Muscle layer of colon (tissue), 2 donors: ENCODE data around the gene TIE1.

Experiments
- H3K27ac ChIP-seq: one replicate; pipeline ENCODE4 v1.7.0; 2013; ENCODE audit warnings: low read depth, mild to moderate bottlenecking, low read length, moderate library complexity
- H3K27me3 ChIP-seq, 2 donors: one replicate each; pipeline ENCODE4 v1.7.0; 2013; ENCODE audit warnings: low read length in 2 of 2, mild to moderate bottlenecking in 2 of 2; ENCODE audit not compliant: insufficient read depth in 2 of 2, control insufficient read depth in 1 of 2
- H3K36me3 ChIP-seq: one replicate; pipeline ENCODE4 v1.7.0; 2013; ENCODE audit warnings: mild to moderate bottlenecking, low read length; ENCODE audit not compliant: insufficient read depth
- H3K4me1 ChIP-seq: one replicate; pipeline ENCODE4 v1.7.0; 2013; ENCODE audit warnings: mild to moderate bottlenecking, low read length; ENCODE audit not compliant: insufficient read depth
- H3K4me3 ChIP-seq, 2 donors: one replicate each; pipeline ENCODE4 v1.7.0; 2013; ENCODE audit warnings: low read length in 2 of 2, low read depth in 1 of 2, mild to moderate bottlenecking in 1 of 2, moderate library complexity in 1 of 2
- H3K9ac ChIP-seq: one replicate; pipeline ENCODE4 v1.7.0; 2013; ENCODE audit warnings: low read length
- H3K9me3 ChIP-seq: one replicate; pipeline ENCODE4 v1.7.0; 2013; ENCODE audit warnings: mild to moderate bottlenecking, low read length
- donor health status: abdominal sarcoma.
- donor health status: Adenocarcinoma of cecum.

Gene TIE1

GRCh38 chr1:43275826-43276620 is 24.8 kb upstream of the TIE1 start:
- no peak overlapping the region for H3K27ac ChIP-seq
- H3K4me3 ChIP-seq, result no peak overlapping the region
- no peak overlapping the region for H3K9ac ChIP-seq

DNA sequence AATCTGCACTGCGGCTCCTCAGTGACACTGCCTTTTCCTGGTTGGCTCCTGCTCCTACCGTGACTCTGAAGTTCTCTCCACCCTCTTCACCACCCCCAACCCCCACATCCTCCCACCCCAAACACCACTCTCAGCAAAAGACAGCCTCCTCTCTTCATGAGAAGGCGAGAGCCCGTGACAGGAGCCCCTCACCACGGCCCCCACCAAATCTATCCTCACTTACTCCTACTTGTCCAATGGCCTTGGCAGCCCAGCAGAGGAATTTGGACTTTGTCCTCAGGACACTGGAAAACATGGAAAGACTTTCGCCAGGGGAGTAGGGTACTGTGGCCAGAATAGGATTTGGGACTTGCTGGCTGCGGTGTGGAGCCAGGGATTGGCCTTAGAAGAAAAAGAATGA is 24.1 kb upstream of the TIE1 start:
- no peaks in the 10 kb centered on the region for H3K36me3 ChIP-seq
- H3K9ac ChIP-seq, result no peak overlapping the region
- no peak overlapping the region for H3K27ac ChIP-seq
- H3K4me3 ChIP-seq, result no peak overlapping the region
- H3K27me3 ChIP-seq, result no peaks in the 10 kb centered on the region
- no peaks in the 10 kb centered on the region for H3K4me1 ChIP-seq
- H3K9me3 ChIP-seq, result no peaks in the 10 kb centered on the region

More at GRCh38 chr1:43275826-43276620, 24.8 kb upstream of the TIE1 start:
- H3K4me1 ChIP-seq, result no peaks in the 10 kb centered on the region
- H3K27me3 ChIP-seq, result peaks cover under 1 to 1% of the 10 kb centered on the region in 2 donors
- H3K9me3 ChIP-seq, result no peaks in the 10 kb centered on the region
- no peaks in the 10 kb centered on the region for H3K36me3 ChIP-seq

GRCh38 chr1:43277116-43277876 is 23.5 kb upstream of the TIE1 start:
- H3K4me1 ChIP-seq, result no peaks in the 10 kb centered on the region
- no peak overlapping the region for H3K27ac ChIP-seq
- no peaks in the 10 kb centered on the region for H3K27me3 ChIP-seq
- H3K9me3 ChIP-seq, result no peaks in the 10 kb centered on the region
- H3K36me3 ChIP-seq, result no peaks in the 10 kb centered on the region
- no peak overlapping the region for H3K9ac ChIP-seq
- no peak overlapping the region for H3K4me3 ChIP-seq

- Histone ChIP-seq H3K9ac (no peak overlapping the region), H3K4me1 (no peaks in the 10 kb centered on the region), H3K36me3 (no peaks in the 10 kb centered on the region), H3K27ac (no peak overlapping the region), H3K4me3 (no peak overlapping the region), H3K27me3 (no peaks in the 10 kb centered on the region), H3K9me3 (no peaks in the 10 kb centered on the region)
Measured at GRCh38 chr1:43279161-43279560, 21.6 kb upstream of the TIE1 start.

DNA sequence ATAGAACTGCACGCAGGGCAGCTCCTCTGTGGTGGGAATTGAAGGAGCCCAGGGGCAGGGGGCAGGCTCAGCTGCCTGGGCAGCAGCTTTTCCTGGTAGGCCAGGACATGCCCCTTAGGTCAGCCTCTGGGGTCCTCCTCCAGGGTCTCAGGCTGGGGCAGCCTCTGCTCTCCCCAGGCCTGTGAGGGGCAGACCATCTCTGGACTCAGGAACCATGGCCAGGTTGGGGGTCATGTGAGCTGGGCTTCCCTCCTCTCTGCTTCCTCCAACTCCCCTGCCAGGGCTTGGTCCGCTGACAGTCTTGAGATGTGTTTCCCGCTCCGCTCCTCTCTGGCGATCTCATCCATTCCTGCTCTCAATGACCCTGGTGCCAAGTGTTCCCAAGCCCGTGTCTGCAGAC is 21.1 kb upstream of the TIE1 start:
- Histone ChIP-seq H3K9ac (no peak overlapping the region), H3K4me3 (no peak overlapping the region), H3K27ac (no peak overlapping the region), H3K4me1 (no peaks in the 10 kb centered on the region), H3K27me3 (no peaks in the 10 kb centered on the region), H3K36me3 (no peaks in the 10 kb centered on the region), H3K9me3 (no peaks in the 10 kb centered on the region)

DNA sequence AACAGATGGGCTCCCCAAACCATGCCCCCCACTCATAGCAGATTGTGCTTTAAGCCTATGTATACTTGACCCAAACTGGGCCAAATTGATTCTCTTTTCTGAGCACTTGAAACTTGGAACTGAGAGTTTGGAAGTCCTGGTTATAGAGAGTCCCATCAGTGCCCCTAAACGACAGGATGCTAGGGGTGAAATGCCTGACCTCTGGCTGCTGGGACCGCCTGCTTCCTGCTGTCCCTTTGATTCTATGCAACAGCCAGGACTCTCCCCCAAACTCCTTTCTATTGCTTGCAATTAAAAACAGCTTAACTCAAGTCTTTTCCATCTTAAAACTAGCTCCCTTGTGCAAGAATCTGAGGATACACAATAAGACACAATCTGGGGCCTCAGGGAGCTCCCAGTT is 20.1 kb upstream of the TIE1 start:
- no peaks in the 10 kb centered on the region for H3K4me1 ChIP-seq
- no peaks in the 10 kb centered on the region for H3K9me3 ChIP-seq
- H3K9ac ChIP-seq, result no peak overlapping the region
- no peak overlapping the region for H3K4me3 ChIP-seq
- H3K27me3 ChIP-seq, result no peaks in the 10 kb centered on the region
- no peaks in the 10 kb centered on the region for H3K36me3 ChIP-seq
- no peak overlapping the region for H3K27ac ChIP-seq

- Histone ChIP-seq H3K9me3 (no peaks in the 10 kb centered on the region), H3K4me3 (no peak overlapping the region), H3K36me3 (no peaks in the 10 kb centered on the region), H3K4me1 (no peaks in the 10 kb centered on the region), H3K27me3 (no peaks in the 10 kb centered on the region), H3K27ac (no peak overlapping the region), H3K9ac (no peak overlapping the region)
Measured at GRCh38 chr1:43282220-43283195, 18.3 kb upstream of the TIE1 start.

DNA sequence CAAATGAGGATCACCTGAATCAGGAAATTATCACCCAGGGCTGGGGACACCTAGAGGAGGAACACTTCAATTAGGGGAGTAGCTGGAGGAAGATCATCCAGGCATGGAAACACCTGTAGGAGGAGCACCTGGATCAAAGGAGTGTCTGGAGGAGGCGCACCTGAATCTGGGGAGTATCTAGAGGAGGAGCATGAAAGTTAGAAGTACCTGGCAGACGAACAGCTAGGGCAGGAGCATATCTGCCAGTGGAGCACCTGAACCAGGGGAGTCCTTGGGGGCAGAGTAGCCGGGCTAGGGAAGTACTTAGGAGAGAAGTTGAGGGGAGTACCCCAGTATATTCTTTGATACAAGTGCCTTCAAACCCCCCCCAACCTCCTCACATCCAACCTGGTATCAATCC is 16.7 kb upstream of the TIE1 start:
- H3K9ac ChIP-seq, result no peak overlapping the region
- no peaks in the 10 kb centered on the region for H3K9me3 ChIP-seq
- no peaks in the 10 kb centered on the region for H3K4me1 ChIP-seq
- no peak overlapping the region for H3K4me3 ChIP-seq
- H3K36me3 ChIP-seq, result no peaks in the 10 kb centered on the region
- H3K27ac ChIP-seq, result no peak overlapping the region
- H3K27me3 ChIP-seq, result no peaks in the 10 kb centered on the region

- Histone ChIP-seq H3K9me3 (no peaks in the 10 kb centered on the region), H3K9ac (no peak overlapping the region), H3K36me3 (no peaks in the 10 kb centered on the region), H3K27me3 (no peaks in the 10 kb centered on the region), H3K4me1 (no peaks in the 10 kb centered on the region), H3K27ac (no peak overlapping the region), H3K4me3 (no peak overlapping the region)
Measured at GRCh38 chr1:43284546-43285110, 16.2 kb upstream of the TIE1 start.

- Histone ChIP-seq H3K9ac (no peak within 1 kb of the TSS), H3K27ac (no peak within 1 kb of the TSS), H3K9me3 (no peaks in the 10 kb centered on the region), H3K4me1 (no peaks in the 10 kb centered on the region), H3K4me3 (no peak within 1 kb of the TSS), H3K36me3 (no peaks in the 10 kb centered on the region), H3K27me3 (no peaks in the 10 kb centered on the region)
Measured at GRCh38 chr1:43285269-43285990, 15.4 kb upstream of the TIE1 start, which contains the start of gene C1orf210. Gene C1orf210, minus strand, starts transcription at chr1:43285581. Its CDS starts 2,311 bp downstream, at chr1:43283270.
